Tibial nerve (tissue), 3 donors: Measurements from ENCODE around the gene ANKRD40.

Experiments
- POLR2A ChIP-seq, 2 donors: fragments of 450-650 bp; IDR thresholded peaks; one replicate each; pipeline ENCODE4 v1.6.1; 2017; ENCODE audit warnings: antibody characterized with exemption in 2 of 2, mild to moderate bottlenecking in 2 of 2, moderate library complexity in 2 of 2
- TF ChIP-seq, protein P1 (sequence below), 5 experiments: fragments of 200-600 bp in 3 of 5; fragments of 450-650 bp in 2 of 5; sonication (generic) in 3 of 5; IDR thresholded peaks; one replicate each; pipeline ENCODE4 v1.5.1; 2016 to 2019; ENCODE audit warnings: antibody characterized with exemption in 5 of 5, mild to moderate bottlenecking in 3 of 5, moderate library complexity in 2 of 5

DNA sequence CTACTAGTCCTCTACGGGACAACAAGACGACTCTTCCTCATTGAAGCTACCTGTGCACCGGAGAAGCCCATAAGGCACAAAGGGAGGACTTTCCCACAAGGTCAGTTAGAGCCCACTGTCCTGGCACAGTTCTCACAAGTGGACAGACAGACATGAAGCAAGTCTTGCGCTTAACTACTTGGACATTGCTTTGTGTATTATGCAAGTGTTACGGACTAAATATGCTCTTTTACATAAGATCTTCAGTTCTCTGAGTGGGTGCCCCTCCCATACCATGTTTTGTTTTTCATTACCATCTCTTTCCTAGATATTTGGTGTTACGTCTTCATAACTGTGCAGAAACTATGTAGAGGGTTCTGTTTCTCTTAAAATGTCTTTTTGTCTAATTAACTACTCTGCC is 41.5 kb upstream of the ANKRD40 start:
- TF ChIP-seq, protein P1, sequence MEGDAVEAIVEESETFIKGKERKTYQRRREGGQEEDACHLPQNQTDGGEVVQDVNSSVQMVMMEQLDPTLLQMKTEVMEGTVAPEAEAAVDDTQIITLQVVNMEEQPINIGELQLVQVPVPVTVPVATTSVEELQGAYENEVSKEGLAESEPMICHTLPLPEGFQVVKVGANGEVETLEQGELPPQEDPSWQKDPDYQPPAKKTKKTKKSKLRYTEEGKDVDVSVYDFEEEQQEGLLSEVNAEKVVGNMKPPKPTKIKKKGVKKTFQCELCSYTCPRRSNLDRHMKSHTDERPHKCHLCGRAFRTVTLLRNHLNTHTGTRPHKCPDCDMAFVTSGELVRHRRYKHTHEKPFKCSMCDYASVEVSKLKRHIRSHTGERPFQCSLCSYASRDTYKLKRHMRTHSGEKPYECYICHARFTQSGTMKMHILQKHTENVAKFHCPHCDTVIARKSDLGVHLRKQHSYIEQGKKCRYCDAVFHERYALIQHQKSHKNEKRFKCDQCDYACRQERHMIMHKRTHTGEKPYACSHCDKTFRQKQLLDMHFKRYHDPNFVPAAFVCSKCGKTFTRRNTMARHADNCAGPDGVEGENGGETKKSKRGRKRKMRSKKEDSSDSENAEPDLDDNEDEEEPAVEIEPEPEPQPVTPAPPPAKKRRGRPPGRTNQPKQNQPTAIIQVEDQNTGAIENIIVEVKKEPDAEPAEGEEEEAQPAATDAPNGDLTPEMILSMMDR (IDR thresholded peaks at IDR 0.05) = no peak
- TF ChIP-seq POLR2A (IDR thresholded peaks at IDR 0.05) = no peak
